K562 (cell line): ENCODE data around the gene UNC93B1. TPM values are rescaled to one million over a fixed set of nuclear protein-coding genes. Genes with fewer than 3 reads are reported as not detected.

Experiments used
- CREB3 ChIP-seq: fragments of 450-650 bp; conservative IDR thresholded peaks from 2 replicates; pipeline ENCODE4 v1.6.1; 2016; ENCODE audit warnings: missing genetic modification characterization, low read depth, mild to moderate bottlenecking, missing compliant biosample characterization, moderate library complexity
- GABPA ChIP-seq: fragments of 200-800 bp; sonication (Bioruptor generic); conservative IDR thresholded peaks from 2 replicates; pipeline ENCODE4 v1.6.1; 2016; ENCODE audit warnings: low read depth, missing genetic modification characterization, missing compliant biosample characterization
- GMEB1 ChIP-seq: fragments of 250-450 bp; sonication (Bioruptor Pico); IDR thresholded peaks from 2 replicates; pipeline ENCODE4 v1.4.0; 2020; ENCODE audit warnings: mild to moderate bottlenecking
- L3MBTL2 ChIP-seq: fragments of 450-650 bp; IDR thresholded peaks from 2 replicates; pipeline ENCODE4 v1.6.1; 2016; ENCODE audit warnings: mild to moderate bottlenecking, moderate library complexity
- MBD2 ChIP-seq: sonication (generic); IDR thresholded peaks from 2 replicates; pipeline ENCODE4 v1.6.1; 2016; ENCODE audit warnings: low read depth, borderline replicate concordance
- MXI1 ChIP-seq: IDR thresholded peaks from 2 replicates; pipeline ENCODE4 v1.6.1; 2011; ENCODE audit warnings: low read depth, mild to moderate bottlenecking, improper control_type of control experiment, low read length
- REST ChIP-seq, 2 experiments: fragments of 450-650 bp; formaldehyde crosslinking in 1 of 2; IDR thresholded peaks; 2 replicates each; pipeline versions ENCODE4 v1.4.0 to v1.6.1; 2014 to 2020; ENCODE audit warnings: mild to moderate bottlenecking in 2 of 2, borderline replicate concordance in 1 of 2, low read depth in 1 of 2
- THAP12 ChIP-seq: fragments of 250-450 bp; sonication (Bioruptor Pico); IDR thresholded peaks from 2 replicates; pipeline ENCODE4 v1.9.0; 2021; ENCODE audit warnings: mild to moderate bottlenecking, inconsistent platforms
- ZNF639 ChIP-seq, 2 experiments: fragments of 200-800 bp in 1 of 2; sonication (Bioruptor generic) in 1 of 2; sonication (generic) in 1 of 2; formaldehyde crosslinking in 1 of 2; IDR thresholded peaks in 1 of 2; conservative IDR thresholded peaks in 1 of 2; 2 replicates each; pipeline versions ENCODE4 v1.5.0 to v1.6.1; 2016 to 2020; ENCODE audit warnings: missing compliant biosample characterization in 1 of 2, missing genetic modification characterization in 1 of 2, missing genetic modification reagents in 1 of 2
- polyA plus RNA-seq, 8 experiments: library from polyadenylated mRNA; depleted of rRNA in 4 of 8; stranded (reverse) in 5 of 8; unstranded in 3 of 8; fragments of >200 nt; fragmentation: Nextera tagmentation in 2 of 8; fragmentation: Illumina TruSeq in 1 of 8; extraction: Ambion mirVana in 2 of 8; extraction: Trizol in 1 of 8; gene quantifications; 2 replicates each; pipeline versions ENCODE4 v1.2.1 to v1.2.3, GENCODE V29; 2011 to 2014; ENCODE audit warnings: inconsistent platforms in 1 of 8, missing spikeins in 1 of 8
- total RNA-seq, 7 experiments: library from RNA; depleted of rRNA in 6 of 7; stranded (reverse); fragments of >200 nt in 6 of 7; fragmentation: Illumina TruSeq in 2 of 7; extraction: Trizol in 2 of 7; gene quantifications; 2 replicates each; pipeline versions ENCODE4 v1.2.1 to v1.2.3, GENCODE V29; 2011 to 2021; ENCODE audit warnings: low replicate concordance in 1 of 7

UNC93B1 gene
- total and polyA plus RNA-seq, 9 of the 15 experiments (the other 6 are each of a cell fraction or from before 2014, with no cell fraction given): 0.10 to 13.6 (median 6.5) TPM

- peak; percentile 38; the same call in 1 of the 2 replicates for TF ChIP-seq GMEB1
- TF ChIP-seq GABPA (tag): peak; percentile 94
- TF ChIP-seq CREB3 (tag): peak; percentile 75; the same call in 1 of the 2 replicates
- TF ChIP-seq REST (IDR thresholded peaks at IDR 0.05; ENCODE audit: borderline replicate concordance): no peak
- TF ChIP-seq REST (CRISPR knock-in tag; IDR thresholded peaks at IDR 0.05; ENCODE audit: low read depth): peak; percentile 65; the same call in 1 of the 2 replicates
- TF ChIP-seq THAP12 (CRISPR knock-in tag): peak; percentile 71; the same call in 1 of the 2 replicates
- TF ChIP-seq ZNF639 (CRISPR knock-in tag; conservative IDR thresholded peaks at IDR 0.05 in 1 of 2, IDR thresholded peaks at IDR 0.05 in 1 of 2): 0 out of 4 replicates have a peak, but pooled peaks of 1 of the 2 experiments have one; percentile 32
- TF ChIP-seq MBD2: peak; percentile 96
- 0 out of 2 replicates have a peak, but pooled peaks have one; percentile 55 for TF ChIP-seq L3MBTL2
- 0 out of 2 replicates have a peak, but pooled peaks have one; percentile 56 for TF ChIP-seq MXI1
Measured at GRCh38 chr11:68030318-68031143, 26.6 kb upstream of the UNC93B1 start, which contains the start of gene NDUFS8 (continued).
